ENCODE measurements around the gene LHX3.

DNA sequence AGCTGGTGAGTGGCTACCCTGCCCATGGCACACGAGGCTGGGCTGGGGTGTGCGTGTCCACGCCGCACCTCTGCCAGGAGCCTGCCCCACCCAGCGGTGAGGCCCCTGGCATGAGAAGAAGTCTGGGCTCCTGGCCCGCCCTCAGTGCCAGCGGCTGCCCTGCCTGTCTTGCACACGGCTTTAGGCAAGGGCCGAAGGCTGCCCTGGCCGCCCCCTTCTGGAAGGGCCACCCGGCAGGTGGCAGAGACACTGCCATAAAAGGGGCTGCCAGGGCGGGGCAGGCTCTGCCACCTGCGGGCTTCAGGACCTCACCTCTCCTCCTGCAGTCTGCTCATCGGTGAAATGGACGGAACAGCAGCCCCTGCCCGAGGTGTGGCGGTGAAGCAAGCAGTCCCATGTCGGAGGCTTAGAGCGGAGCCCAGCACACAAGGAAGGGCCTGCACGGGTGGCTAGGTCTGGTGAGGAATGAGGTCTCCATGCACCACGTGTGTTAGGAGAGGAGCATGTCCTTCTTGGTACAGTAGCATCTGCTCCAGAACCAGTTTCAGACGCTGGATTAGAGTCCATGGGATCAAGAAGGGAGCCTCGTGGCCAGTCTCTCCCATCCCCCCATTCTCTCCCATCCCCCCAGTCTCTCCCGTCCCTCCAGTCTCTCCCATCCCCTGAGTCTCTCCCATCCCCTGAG is 51.4 kb downstream of the LHX3 start:
- TF ChIP-seq, protein P1, sequence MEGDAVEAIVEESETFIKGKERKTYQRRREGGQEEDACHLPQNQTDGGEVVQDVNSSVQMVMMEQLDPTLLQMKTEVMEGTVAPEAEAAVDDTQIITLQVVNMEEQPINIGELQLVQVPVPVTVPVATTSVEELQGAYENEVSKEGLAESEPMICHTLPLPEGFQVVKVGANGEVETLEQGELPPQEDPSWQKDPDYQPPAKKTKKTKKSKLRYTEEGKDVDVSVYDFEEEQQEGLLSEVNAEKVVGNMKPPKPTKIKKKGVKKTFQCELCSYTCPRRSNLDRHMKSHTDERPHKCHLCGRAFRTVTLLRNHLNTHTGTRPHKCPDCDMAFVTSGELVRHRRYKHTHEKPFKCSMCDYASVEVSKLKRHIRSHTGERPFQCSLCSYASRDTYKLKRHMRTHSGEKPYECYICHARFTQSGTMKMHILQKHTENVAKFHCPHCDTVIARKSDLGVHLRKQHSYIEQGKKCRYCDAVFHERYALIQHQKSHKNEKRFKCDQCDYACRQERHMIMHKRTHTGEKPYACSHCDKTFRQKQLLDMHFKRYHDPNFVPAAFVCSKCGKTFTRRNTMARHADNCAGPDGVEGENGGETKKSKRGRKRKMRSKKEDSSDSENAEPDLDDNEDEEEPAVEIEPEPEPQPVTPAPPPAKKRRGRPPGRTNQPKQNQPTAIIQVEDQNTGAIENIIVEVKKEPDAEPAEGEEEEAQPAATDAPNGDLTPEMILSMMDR (conservative IDR thresholded peaks at IDR 0.05; ENCODE audit: low read depth, low read length) = no peak
- TF ChIP-seq EZH2 (IDR thresholded peaks at IDR 0.05; ENCODE audit: borderline replicate concordance, low read depth, low read length, poor library complexity, severe bottlenecking) = no peak

All from A673 (cell line).